Ovary (tissue), 3 donors: ENCODE data around the gene C1orf141.

Experiments used
- POLR2A ChIP-seq: fragments of 450-650 bp; IDR thresholded peaks from one replicate; pipeline ENCODE4 v1.6.1; 2017; ENCODE audit warnings: antibody characterized with exemption, mild to moderate bottlenecking, moderate library complexity
- TF ChIP-seq, protein P1 (sequence below), 3 donors: fragments of 450-650 bp in 2 of 3; fragments of 200-600 bp in 1 of 3; IDR thresholded peaks; one replicate each; pipeline versions ENCODE4 v1.5.1 to v1.8.0; 2016 to 2022; ENCODE audit warnings: antibody characterized with exemption in 3 of 3, mild to moderate bottlenecking in 1 of 3
- donor health status: DM: no; HTN: no; CAD: no.

DNA sequence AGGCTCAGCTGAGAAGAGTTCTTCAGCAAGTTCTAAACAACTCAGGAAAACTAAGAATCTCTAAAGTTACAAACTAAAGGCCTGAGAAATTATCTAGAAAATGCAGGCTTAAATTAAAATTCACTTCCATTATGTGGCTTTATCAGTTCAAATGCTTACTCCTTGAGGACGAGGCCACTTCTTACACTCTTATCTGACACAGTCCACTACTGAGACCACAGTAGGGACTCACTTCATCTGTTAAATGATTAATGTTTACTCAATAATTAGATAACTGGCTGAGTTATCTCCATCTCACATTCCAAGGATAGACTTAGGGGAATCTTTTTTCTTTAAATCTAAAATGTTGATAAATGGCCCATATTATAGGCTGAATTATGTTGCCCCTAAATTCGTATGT is 1.6 kb downstream of the C1orf141 start:
- TF ChIP-seq, protein P1, sequence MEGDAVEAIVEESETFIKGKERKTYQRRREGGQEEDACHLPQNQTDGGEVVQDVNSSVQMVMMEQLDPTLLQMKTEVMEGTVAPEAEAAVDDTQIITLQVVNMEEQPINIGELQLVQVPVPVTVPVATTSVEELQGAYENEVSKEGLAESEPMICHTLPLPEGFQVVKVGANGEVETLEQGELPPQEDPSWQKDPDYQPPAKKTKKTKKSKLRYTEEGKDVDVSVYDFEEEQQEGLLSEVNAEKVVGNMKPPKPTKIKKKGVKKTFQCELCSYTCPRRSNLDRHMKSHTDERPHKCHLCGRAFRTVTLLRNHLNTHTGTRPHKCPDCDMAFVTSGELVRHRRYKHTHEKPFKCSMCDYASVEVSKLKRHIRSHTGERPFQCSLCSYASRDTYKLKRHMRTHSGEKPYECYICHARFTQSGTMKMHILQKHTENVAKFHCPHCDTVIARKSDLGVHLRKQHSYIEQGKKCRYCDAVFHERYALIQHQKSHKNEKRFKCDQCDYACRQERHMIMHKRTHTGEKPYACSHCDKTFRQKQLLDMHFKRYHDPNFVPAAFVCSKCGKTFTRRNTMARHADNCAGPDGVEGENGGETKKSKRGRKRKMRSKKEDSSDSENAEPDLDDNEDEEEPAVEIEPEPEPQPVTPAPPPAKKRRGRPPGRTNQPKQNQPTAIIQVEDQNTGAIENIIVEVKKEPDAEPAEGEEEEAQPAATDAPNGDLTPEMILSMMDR (IDR thresholded peaks at IDR 0.05): no peak
- TF ChIP-seq POLR2A: no peak
